Keratinocyte (primary cell): ENCODE data around the gene CAND2. TPM values are rescaled to one million over a fixed set of nuclear protein-coding genes. Genes with fewer than 3 reads are reported as not detected.

Experiments used
- DNase-seq: peaks from one replicate; pipeline ENCODE4 v3.0.0-alpha.2; 2011; ENCODE audit warnings: low read depth, missing footprints, low spot score
- FAIRE-seq: peaks from 2 replicates; lab custom pipeline; 2011; peaks lifted over from hg19 to GRCh38; lab: Jason Lieb, UNC
- H2AFZ ChIP-seq: 2 replicates; pipeline ENCODE4 v1.6.0; 2012; ENCODE audit warnings: low read length, control low read depth, inconsistent platforms; ENCODE audit not compliant: control insufficient read depth
- H3K27ac ChIP-seq: 2 replicates; pipeline ENCODE4 v1.5.1; 2011; ENCODE audit warnings: low read length; ENCODE audit not compliant: control insufficient read depth, insufficient read depth
- H3K27me3 ChIP-seq: 3 replicates; pipeline ENCODE4 v1.6.0; 2011; ENCODE audit warnings: low read length; ENCODE audit not compliant: control insufficient read depth, insufficient read depth; ENCODE audit errors: extremely low read depth
- H3K36me3 ChIP-seq, 2 experiments: 2 replicates in 1 of 2; 3 replicates in 1 of 2; pipeline ENCODE4 v1.5.1; 2011; ENCODE audit warnings: low read length in 2 of 2, mild to moderate bottlenecking in 1 of 2; ENCODE audit not compliant: control insufficient read depth in 2 of 2, insufficient read depth in 2 of 2; ENCODE audit errors: extremely low read depth in 1 of 2
- H3K4me1 ChIP-seq: 3 replicates; pipeline ENCODE4 v1.5.1; 2011; ENCODE audit warnings: low read length; ENCODE audit not compliant: control insufficient read depth, insufficient read depth; ENCODE audit errors: extremely low read depth
- H3K4me2 ChIP-seq: 3 replicates; pipeline ENCODE4 v1.6.0; 2011; ENCODE audit warnings: low read depth, low read length; ENCODE audit not compliant: control insufficient read depth, insufficient read depth; ENCODE audit errors: extremely low read depth
- H3K4me3 ChIP-seq, 3 experiments: fragments of 200-600 bp in 1 of 3; sonication (generic) in 1 of 3; 2 replicates in 2 of 3; 3 replicates in 1 of 3; pipeline ENCODE4 v1.5.1; 2011 to 2016; ENCODE audit warnings: low read length in 3 of 3, mild to moderate bottlenecking in 3 of 3, control low read depth in 2 of 3, inconsistent platforms in 1 of 3, low read depth in 1 of 3, mixed read lengths in 1 of 3, mixed run types in 1 of 3, moderate library complexity in 1 of 3; ENCODE audit not compliant: control insufficient read depth in 2 of 3, insufficient read depth in 2 of 3; ENCODE audit errors: extremely low read depth in 1 of 3
- H3K79me2 ChIP-seq: 2 replicates; pipeline ENCODE4 v1.6.0; 2012; ENCODE audit warnings: low read length; ENCODE audit not compliant: control insufficient read depth, insufficient read depth
- H3K9ac ChIP-seq: 3 replicates; pipeline ENCODE4 v1.6.0; 2011; ENCODE audit warnings: low read length; ENCODE audit not compliant: control insufficient read depth, insufficient read depth; ENCODE audit errors: extremely low read depth
- H3K9me1 ChIP-seq: 3 replicates; pipeline ENCODE4 v1.6.0; 2011; ENCODE audit warnings: low read length; ENCODE audit not compliant: control insufficient read depth, insufficient read depth; ENCODE audit errors: extremely low read depth
- H3K9me3 ChIP-seq: 2 replicates; pipeline ENCODE4 v1.5.1; 2012; ENCODE audit warnings: low read depth, low read length; ENCODE audit not compliant: control insufficient read depth
- H4K20me1 ChIP-seq: 3 replicates; pipeline ENCODE4 v1.6.0; 2011; ENCODE audit warnings: low read length; ENCODE audit not compliant: control insufficient read depth, insufficient read depth; ENCODE audit errors: extremely low read depth
- EZH2 ChIP-seq: IDR thresholded peaks from one replicate; pipeline ENCODE4 v1.6.1; 2012; ENCODE audit warnings: inconsistent platforms, mild to moderate bottlenecking, low read length, moderate library complexity
- dilution Hi-C: fragments of 300-500 bp; cut with MboI; formaldehyde crosslinking; loops from one replicate; pipeline ENCODE4 v1.7.0; 2020; ENCODE audit warnings: low sequenced_read_pairs; ENCODE audit not compliant: extremely low pct_ligation_motif_present
- polyA plus RNA-seq, 5 experiments: library from polyadenylated mRNA; depleted of rRNA in 3 of 5; stranded (reverse) in 3 of 5; stranded (forward) in 1 of 5; unstranded in 1 of 5; fragments of >200 nt; gene quantifications; 1 replicate in 1 of 5; 2 replicates in 3 of 5; 3 replicates in 1 of 5; pipeline versions ENCODE4 v1.2.1 to v1.2.3, GENCODE V29; 2011 to 2012; ENCODE audit warnings: missing spikeins in 2 of 5, low read depth in 1 of 5, low replicate concordance in 1 of 5
- TF ChIP-seq, protein P1 (sequence below), 3 experiments: IDR thresholded peaks in 1 of 3; conservative IDR thresholded peaks in 1 of 3; optimal IDR thresholded peaks in 1 of 3; 2 replicates in 2 of 3; 3 replicates in 1 of 3; pipeline versions ENCODE3 to v1.5.1; 2011; ENCODE audit warnings: low read length in 3 of 3, mild to moderate bottlenecking in 3 of 3, moderate library complexity in 2 of 3, control low read depth in 1 of 3, inconsistent platforms in 1 of 3; ENCODE audit not compliant: insufficient read depth in 2 of 3; ENCODE audit errors: extremely low read depth in 1 of 3

CAND2 gene
- polyA plus RNA-seq, 1 donor (not counting 4 experiments of a cell fraction or from before 2014, with no cell fraction given) = 0.05 TPM

- H2AFZ ChIP-seq = no peak overlapping the region
- H4K20me1 ChIP-seq = no peaks in the 10 kb centered on the region
- dilution Hi-C loops = no loop called here
- H3K9me1 ChIP-seq = no peaks in the 10 kb centered on the region
- no peak overlapping the region for H3K9ac ChIP-seq
- no peak overlapping the region for H3K27ac ChIP-seq
- DNase-seq (no peak), FAIRE-seq (no peak)
- no peaks in the 10 kb centered on the region for H3K9me3 ChIP-seq
- no peak overlapping the region for H3K4me3 ChIP-seq
- no peaks in the 10 kb centered on the region for H3K36me3 ChIP-seq
- H3K4me1 ChIP-seq = no peaks in the 10 kb centered on the region
- H3K79me2 ChIP-seq = no peaks in the 10 kb centered on the region
- no peak for TF ChIP-seq EZH2
- TF ChIP-seq, protein P1, sequence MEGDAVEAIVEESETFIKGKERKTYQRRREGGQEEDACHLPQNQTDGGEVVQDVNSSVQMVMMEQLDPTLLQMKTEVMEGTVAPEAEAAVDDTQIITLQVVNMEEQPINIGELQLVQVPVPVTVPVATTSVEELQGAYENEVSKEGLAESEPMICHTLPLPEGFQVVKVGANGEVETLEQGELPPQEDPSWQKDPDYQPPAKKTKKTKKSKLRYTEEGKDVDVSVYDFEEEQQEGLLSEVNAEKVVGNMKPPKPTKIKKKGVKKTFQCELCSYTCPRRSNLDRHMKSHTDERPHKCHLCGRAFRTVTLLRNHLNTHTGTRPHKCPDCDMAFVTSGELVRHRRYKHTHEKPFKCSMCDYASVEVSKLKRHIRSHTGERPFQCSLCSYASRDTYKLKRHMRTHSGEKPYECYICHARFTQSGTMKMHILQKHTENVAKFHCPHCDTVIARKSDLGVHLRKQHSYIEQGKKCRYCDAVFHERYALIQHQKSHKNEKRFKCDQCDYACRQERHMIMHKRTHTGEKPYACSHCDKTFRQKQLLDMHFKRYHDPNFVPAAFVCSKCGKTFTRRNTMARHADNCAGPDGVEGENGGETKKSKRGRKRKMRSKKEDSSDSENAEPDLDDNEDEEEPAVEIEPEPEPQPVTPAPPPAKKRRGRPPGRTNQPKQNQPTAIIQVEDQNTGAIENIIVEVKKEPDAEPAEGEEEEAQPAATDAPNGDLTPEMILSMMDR (optimal IDR thresholded peaks at IDR 0.05 in 1 of 3, IDR thresholded peaks at IDR 0.05 in 1 of 3, conservative IDR thresholded peaks at IDR 0.05 in 1 of 3; ENCODE audit: extremely low read depth in 1 of 3, insufficient read depth in 2 of 3, low read length in 3 of 3) = no peak
- no peak overlapping the region for H3K4me2 ChIP-seq
- peaks cover 14% of the 10 kb centered on the region for H3K27me3 ChIP-seq
Observed at GRCh38 chr3:12798559-12799179, 2.2 kb downstream of the CAND2 start.

DNA sequence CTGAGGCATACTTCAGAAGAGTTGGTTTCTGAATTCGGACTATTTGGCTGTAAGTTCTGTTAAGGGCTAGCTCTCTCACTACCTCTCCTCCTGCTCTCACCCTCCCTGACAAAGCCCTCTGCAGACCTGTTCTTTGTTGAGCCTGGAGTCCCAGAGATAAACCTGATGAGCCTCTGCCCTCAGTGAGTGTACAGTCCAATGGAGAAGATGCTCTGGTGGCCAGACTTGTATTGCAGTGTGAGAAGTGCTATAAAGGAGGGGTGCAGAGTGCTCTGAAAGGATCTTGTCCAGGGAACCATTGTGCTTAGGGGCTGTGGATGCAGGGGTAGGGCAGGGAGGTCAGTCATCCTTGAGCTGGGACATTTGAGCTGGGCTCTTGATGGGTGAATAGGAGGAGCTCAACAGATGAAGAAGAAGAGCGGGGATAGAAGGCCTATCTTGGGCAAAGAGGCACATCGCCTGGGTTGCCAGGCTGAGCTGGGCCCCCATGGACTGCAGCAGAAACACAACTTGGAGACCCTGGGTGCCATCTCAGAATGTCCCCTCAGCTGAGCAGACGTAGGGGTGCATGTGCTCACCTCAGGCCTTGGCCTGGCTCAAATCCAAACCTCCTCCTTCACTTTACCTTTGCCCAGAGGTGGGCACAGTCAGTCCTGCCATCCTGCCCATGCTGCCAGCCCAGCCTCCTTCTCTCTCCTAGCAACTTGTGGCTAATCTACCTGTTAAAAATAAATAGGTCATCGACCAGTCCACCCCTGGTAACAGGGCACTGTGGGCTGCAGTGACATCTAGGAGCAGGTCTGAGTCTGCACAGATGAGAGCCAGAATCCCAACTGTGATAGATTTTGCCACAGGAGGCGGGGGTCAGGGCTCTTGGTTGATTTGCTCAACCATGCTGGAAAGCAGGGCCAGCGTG is 3.3 kb downstream of the CAND2 start:
- H3K27me3 ChIP-seq = peaks cover 14% of the 10 kb centered on the region

More for the DNA sequence above, 3.3 kb downstream of the CAND2 start:
- dilution Hi-C loops = no loop called here
- Histone ChIP-seq H3K36me3 (no peaks in the 10 kb centered on the region), H3K27ac (no peak overlapping the region), H3K9me3 (no peaks in the 10 kb centered on the region), H2AFZ (no peak overlapping the region), H3K4me2 (no peak overlapping the region), H3K9ac (no peak overlapping the region), H3K9me1 (no peaks in the 10 kb centered on the region), H3K4me3 (no peak overlapping the region), H4K20me1 (no peaks in the 10 kb centered on the region), H3K4me1 (no peaks in the 10 kb centered on the region), H3K79me2 (no peaks in the 10 kb centered on the region)
- FAIRE-seq (no peak), DNase-seq (no peak)
- no peak for TF ChIP-seq EZH2
- TF ChIP-seq, protein P1 (optimal IDR thresholded peaks at IDR 0.05 in 1 of 3, IDR thresholded peaks at IDR 0.05 in 1 of 3, conservative IDR thresholded peaks at IDR 0.05 in 1 of 3; ENCODE audit: extremely low read depth in 1 of 3, insufficient read depth in 2 of 3, low read length in 3 of 3) = no peak
